HUES48 (cell line): Measurements from ENCODE around the gene PIK3R4.

ENCODE experiments used
- H3K27ac ChIP-seq: one replicate; pipeline ENCODE4 v1.7.0; 2013; ENCODE audit warnings: low read depth, low read length, inconsistent platforms
- H3K27me3 ChIP-seq: 2 replicates; pipeline ENCODE4 v1.6.1; 2013; ENCODE audit warnings: mild to moderate bottlenecking, low read length; ENCODE audit not compliant: control insufficient read depth, insufficient read depth
- H3K36me3 ChIP-seq: 2 replicates; pipeline ENCODE4 v1.6.1; 2013; ENCODE audit warnings: low read length; ENCODE audit not compliant: control insufficient read depth, insufficient read depth
- H3K4me1 ChIP-seq: 2 replicates; pipeline ENCODE4 v1.6.1; 2013; ENCODE audit warnings: mild to moderate bottlenecking, low read length; ENCODE audit not compliant: control insufficient read depth, insufficient read depth
- H3K4me3 ChIP-seq: 2 replicates; pipeline ENCODE4 v1.5.1; 2013; ENCODE audit warnings: mild to moderate bottlenecking, low read depth, low read length
- H3K9ac ChIP-seq: 2 replicates; pipeline ENCODE4 v1.6.1; 2013; ENCODE audit warnings: mild to moderate bottlenecking, low read depth, low read length, moderate library complexity
- H3K9me3 ChIP-seq: 2 replicates; pipeline ENCODE4 v1.6.1; 2013; ENCODE audit warnings: low read length; ENCODE audit not compliant: control insufficient read depth, insufficient read depth

The PIK3R4 gene

GRCh38 chr3:130688697-130689470 is 57.7 kb downstream of the PIK3R4 start:
- Histone ChIP-seq H3K9me3 (no peaks in the 10 kb centered on the region), H3K4me3 (no peak overlapping the region), H3K27me3 (no peaks in the 10 kb centered on the region), H3K27ac (no peak overlapping the region), H3K9ac (no peak overlapping the region), H3K4me1 (no peaks in the 10 kb centered on the region), H3K36me3 (peaks cover 37% of the 10 kb centered on the region)

GRCh38 chr3:130688015-130688688 is 58.5 kb downstream of the PIK3R4 start:
- Histone ChIP-seq H3K36me3 (peaks cover 44% of the 10 kb centered on the region), H3K4me3 (no peak overlapping the region), H3K27ac (no peak overlapping the region), H3K9me3 (no peaks in the 10 kb centered on the region), H3K9ac (no peak overlapping the region), H3K4me1 (no peaks in the 10 kb centered on the region), H3K27me3 (no peaks in the 10 kb centered on the region)

- no peak overlapping the region for H3K27ac ChIP-seq
- peaks cover 53% of the 10 kb centered on the region for H3K36me3 ChIP-seq
- no peak overlapping the region for H3K9ac ChIP-seq
- H3K27me3 ChIP-seq = no peaks in the 10 kb centered on the region
- H3K4me1 ChIP-seq = no peaks in the 10 kb centered on the region
- no peak overlapping the region for H3K4me3 ChIP-seq
- H3K9me3 ChIP-seq = no peaks in the 10 kb centered on the region
These were observed 59.3 kb downstream of the PIK3R4 start for GRCh38 chr3:130687327-130687726.

GRCh38 chr3:130686833-130687232 is 59.8 kb downstream of the PIK3R4 start:
- Histone ChIP-seq H3K27ac (no peak overlapping the region), H3K9me3 (no peaks in the 10 kb centered on the region), H3K9ac (no peak overlapping the region), H3K36me3 (peaks cover 58% of the 10 kb centered on the region), H3K27me3 (no peaks in the 10 kb centered on the region), H3K4me1 (no peaks in the 10 kb centered on the region), H3K4me3 (no peak overlapping the region)

- H3K4me3 ChIP-seq = no peak overlapping the region
- peaks cover 74% of the 10 kb centered on the region for H3K36me3 ChIP-seq
- H3K9ac ChIP-seq = no peak overlapping the region
- H3K4me1 ChIP-seq = no peaks in the 10 kb centered on the region
- no peaks in the 10 kb centered on the region for H3K9me3 ChIP-seq
- H3K27me3 ChIP-seq = no peaks in the 10 kb centered on the region
- no peak overlapping the region for H3K27ac ChIP-seq
These were observed 64.5 kb downstream of the PIK3R4 start for GRCh38 chr3:130682131-130682530.

- no peaks in the 10 kb centered on the region for H3K27me3 ChIP-seq
- H3K9me3 ChIP-seq = no peaks in the 10 kb centered on the region
- no peak overlapping the region for H3K27ac ChIP-seq
- peaks cover 73% of the 10 kb centered on the region for H3K36me3 ChIP-seq
- no peak overlapping the region for H3K9ac ChIP-seq
- no peaks in the 10 kb centered on the region for H3K4me1 ChIP-seq
- no peak overlapping the region for H3K4me3 ChIP-seq
These were observed 67.4 kb downstream of the PIK3R4 start for GRCh38 chr3:130679218-130679617.

GRCh38 chr3:130677343-130677742 is 69.3 kb downstream of the PIK3R4 start:
- no peaks in the 10 kb centered on the region for H3K4me1 ChIP-seq
- H3K27ac ChIP-seq = no peak overlapping the region
- no peak overlapping the region for H3K4me3 ChIP-seq
- no peaks in the 10 kb centered on the region for H3K9me3 ChIP-seq
- no peak overlapping the region for H3K9ac ChIP-seq
- no peaks in the 10 kb centered on the region for H3K27me3 ChIP-seq
- peaks cover 55% of the 10 kb centered on the region for H3K36me3 ChIP-seq

GRCh38 chr3:130671545-130672312 is 74.9 kb downstream of the PIK3R4 start:
- Histone ChIP-seq H3K36me3 (peaks cover 19% of the 10 kb centered on the region), H3K9me3 (no peaks in the 10 kb centered on the region), H3K9ac (no peak overlapping the region), H3K4me1 (no peaks in the 10 kb centered on the region), H3K27ac (no peak overlapping the region), H3K4me3 (no peak overlapping the region), H3K27me3 (no peaks in the 10 kb centered on the region)

GRCh38 chr3:130669740-130670139 is 76.9 kb downstream of the PIK3R4 start:
- H3K27ac ChIP-seq = no peak overlapping the region
- no peak overlapping the region for H3K9ac ChIP-seq
- no peaks in the 10 kb centered on the region for H3K4me1 ChIP-seq
- H3K9me3 ChIP-seq = no peaks in the 10 kb centered on the region
- no peaks in the 10 kb centered on the region for H3K27me3 ChIP-seq
- H3K4me3 ChIP-seq = no peak overlapping the region
- peaks cover 16% of the 10 kb centered on the region for H3K36me3 ChIP-seq

GRCh38 chr3:130663092-130663491 is 83.5 kb downstream of the PIK3R4 start:
- Histone ChIP-seq H3K4me3 (no peak overlapping the region), H3K36me3 (no peaks in the 10 kb centered on the region), H3K27ac (no peak overlapping the region), H3K9ac (no peak overlapping the region), H3K9me3 (no peaks in the 10 kb centered on the region), H3K4me1 (no peaks in the 10 kb centered on the region), H3K27me3 (no peaks in the 10 kb centered on the region)

- Histone ChIP-seq H3K9ac (no peak overlapping the region), H3K27me3 (no peaks in the 10 kb centered on the region), H3K9me3 (no peaks in the 10 kb centered on the region), H3K4me1 (no peaks in the 10 kb centered on the region), H3K36me3 (no peaks in the 10 kb centered on the region), H3K27ac (no peak overlapping the region), H3K4me3 (no peak overlapping the region)
These were observed 84.1 kb downstream of the PIK3R4 start for GRCh38 chr3:130662501-130662996.
